Measurements from ENCODE around the gene KCNAB3. TPM values are rescaled to one million over a fixed set of nuclear protein-coding genes. Genes with fewer than 3 reads are reported as not detected.
A peak's percentile ranks its signal among the peaks of the same experiment; 100 is the strongest.

The KCNAB3 gene
- total RNA-seq, 1 experiment from 2014 or later, result 0.45 TPM

GRCh38 chr17:7930841-7931631 lies 1.4 kb upstream of the KCNAB3 start:
- DNase-seq (ENCODE audit: low read depth in 1 of 2, low spot score in 2 of 2), result no peak
- peaks cover 13% of the 10 kb centered on the region for H3K4me1 ChIP-seq (replicated peaks)

GRCh38 chr17:7927596-7927995 lies 2.1 kb downstream of the KCNAB3 start:
- H3K27ac ChIP-seq, result no peak overlapping the region
- peaks cover 15% of the 10 kb centered on the region for H3K36me3 ChIP-seq
- no peak overlapping the region for H3K4me3 ChIP-seq
- H3K4me1 ChIP-seq (replicated peaks), result peaks cover 10% of the 10 kb centered on the region
- no peaks in the 10 kb centered on the region for H3K9me3 ChIP-seq (replicated peaks)
- no peaks in the 10 kb centered on the region for H3K27me3 ChIP-seq (replicated peaks)
- no peak for DNase-seq (ENCODE audit: low read depth in 1 of 2, low spot score in 2 of 2)

More at GRCh38 chr17:7930841-7931631, 1.4 kb upstream of the KCNAB3 start:
- no peaks in the 10 kb centered on the region for H3K9me3 ChIP-seq (replicated peaks)
- no peak overlapping the region for H3K27ac ChIP-seq
- H3K27me3 ChIP-seq (replicated peaks), result no peaks in the 10 kb centered on the region
- H3K36me3 ChIP-seq, result peaks cover 39% of the 10 kb centered on the region
- H3K4me3 ChIP-seq, result peak overlapping the region; percentile 84

GRCh38 chr17:7922845-7923628 lies 6.6 kb downstream of the KCNAB3 start:
- H3K36me3 ChIP-seq, result no peaks in the 10 kb centered on the region
- DNase-seq (ENCODE audit: low read depth in 1 of 2, low spot score in 2 of 2), result peak; percentile 25 to 62
- peaks cover 10% of the 10 kb centered on the region for H3K4me1 ChIP-seq (replicated peaks)
- H3K27ac ChIP-seq, result no peak overlapping the region
- no peaks in the 10 kb centered on the region for H3K9me3 ChIP-seq (replicated peaks)
- H3K4me3 ChIP-seq, result peak overlapping the region; percentile 20
- H3K27me3 ChIP-seq (replicated peaks), result no peaks in the 10 kb centered on the region

- Histone ChIP-seq H3K36me3 (no peaks in the 10 kb centered on the region), H3K27ac (no peak overlapping the region), H3K4me3 (peak overlapping the region; percentile 20; the same call in 1 of the 2 replicates), H3K27me3 (replicated peaks) (no peaks in the 10 kb centered on the region), H3K4me1 (replicated peaks) (peaks cover 10% of the 10 kb centered on the region), H3K9me3 (replicated peaks) (no peaks in the 10 kb centered on the region)
- DNase-seq (ENCODE audit: low read depth in 1 of 2, low spot score in 2 of 2), result no peak
Measured at GRCh38 chr17:7922269-7922844, 7.3 kb downstream of the KCNAB3 start.

GRCh38 chr17:7916808-7917207 lies 12.8 kb downstream of the KCNAB3 start:
- H3K4me3 ChIP-seq, result no peak overlapping the region
- H3K27me3 ChIP-seq (replicated peaks), result no peaks in the 10 kb centered on the region
- peaks cover 16% of the 10 kb centered on the region for H3K4me1 ChIP-seq (replicated peaks)
- peaks cover 11% of the 10 kb centered on the region for H3K36me3 ChIP-seq
- no peak for DNase-seq (ENCODE audit: low read depth in 1 of 2, low spot score in 2 of 2)
- no peak overlapping the region for H3K27ac ChIP-seq
- H3K9me3 ChIP-seq (replicated peaks), result peaks cover 4% of the 10 kb centered on the region

- H3K27ac ChIP-seq, result peak overlapping the region; percentile 45; the same call in 1 of the 2 replicates
- H3K27me3 ChIP-seq (replicated peaks), result no peaks in the 10 kb centered on the region
- DNase-seq (ENCODE audit: low read depth in 1 of 2, low spot score in 2 of 2), result no peak
- peaks cover 4% of the 10 kb centered on the region for H3K9me3 ChIP-seq (replicated peaks)
- peaks cover 16% of the 10 kb centered on the region for H3K4me1 ChIP-seq (replicated peaks)
- H3K4me3 ChIP-seq, result peak overlapping the region; percentile 42
- peaks cover 16% of the 10 kb centered on the region for H3K36me3 ChIP-seq
Measured at GRCh38 chr17:7916385-7916682, 13.3 kb downstream of the KCNAB3 start.

GRCh38 chr17:7915611-7916384 lies 13.9 kb downstream of the KCNAB3 start, which contains the start of gene RNF227:
RNF227 (minus strand) TSS chr17:7916289; CDS start chr17:7916195, 94 bp downstream.
- peak within 1 kb of the TSS; percentile 42 for H3K4me3 ChIP-seq
- peaks cover 21% of the 10 kb centered on the region for H3K36me3 ChIP-seq
- peak; percentile 91 to 94 for DNase-seq (ENCODE audit: low read depth in 1 of 2, low spot score in 2 of 2)
- H3K4me1 ChIP-seq (replicated peaks), result peaks cover 16% of the 10 kb centered on the region
- H3K27ac ChIP-seq, result peak within 1 kb of the TSS; percentile 45; the same call in 1 of the 2 replicates
- no peaks in the 10 kb centered on the region for H3K27me3 ChIP-seq (replicated peaks)
- H3K9me3 ChIP-seq (replicated peaks), result peaks cover 4% of the 10 kb centered on the region

- DNase-seq (ENCODE audit: low read depth in 1 of 2, low spot score in 2 of 2), result no peak
- peaks cover 4% of the 10 kb centered on the region for H3K9me3 ChIP-seq (replicated peaks)
- H3K36me3 ChIP-seq, result peaks cover 28% of the 10 kb centered on the region
- H3K4me1 ChIP-seq (replicated peaks), result peaks cover 16% of the 10 kb centered on the region
- H3K27me3 ChIP-seq (replicated peaks), result no peaks in the 10 kb centered on the region
- H3K27ac ChIP-seq, result no peak overlapping the region
- peak overlapping the region; percentile 42 for H3K4me3 ChIP-seq
Measured at GRCh38 chr17:7915179-7915610, 14.5 kb downstream of the KCNAB3 start.

- H3K27me3 ChIP-seq (replicated peaks), result no peaks in the 10 kb centered on the region
- H3K27ac ChIP-seq, result no peak overlapping the region
- peak in 1 of 2 experiments; percentile 37 for DNase-seq (ENCODE audit: low read depth in 1 of 2, low spot score in 2 of 2)
- H3K36me3 ChIP-seq, result peaks cover 49% of the 10 kb centered on the region
- H3K4me3 ChIP-seq, result no peak overlapping the region
- H3K9me3 ChIP-seq (replicated peaks), result peaks cover 4% of the 10 kb centered on the region
- peaks cover 16% of the 10 kb centered on the region for H3K4me1 ChIP-seq (replicated peaks)
Measured at GRCh38 chr17:7912927-7913524, 16.6 kb downstream of the KCNAB3 start.

GRCh38 chr17:7911116-7911515 lies 18.5 kb downstream of the KCNAB3 start:
- Histone ChIP-seq H3K4me1 (replicated peaks) (peaks cover 11% of the 10 kb centered on the region), H3K27ac (no peak overlapping the region), H3K9me3 (replicated peaks) (peaks cover 2% of the 10 kb centered on the region), H3K36me3 (peaks cover 68% of the 10 kb centered on the region), H3K4me3 (no peak overlapping the region), H3K27me3 (replicated peaks) (no peaks in the 10 kb centered on the region)
- no peak for DNase-seq (ENCODE audit: low read depth in 1 of 2, low spot score in 2 of 2)

- Histone ChIP-seq H3K36me3 (peaks cover 72% of the 10 kb centered on the region), H3K27ac (no peak overlapping the region), H3K4me3 (no peak overlapping the region), H3K27me3 (replicated peaks) (no peaks in the 10 kb centered on the region), H3K9me3 (replicated peaks) (no peaks in the 10 kb centered on the region), H3K4me1 (replicated peaks) (peaks cover 7% of the 10 kb centered on the region)
- DNase-seq (ENCODE audit: low read depth in 1 of 2, low spot score in 2 of 2), result no peak
Measured at GRCh38 chr17:7910711-7911110, 18.9 kb downstream of the KCNAB3 start.

GRCh38 chr17:7910281-7910680 lies 19.4 kb downstream of the KCNAB3 start:
- no peak for DNase-seq (ENCODE audit: low read depth in 1 of 2, low spot score in 2 of 2)

GRCh38 chr17:7909089-7909488 lies 20.6 kb downstream of the KCNAB3 start:
- Histone ChIP-seq H3K27ac (no peak overlapping the region), H3K4me1 (replicated peaks) (no peaks in the 10 kb centered on the region), H3K4me3 (no peak overlapping the region), H3K27me3 (replicated peaks) (no peaks in the 10 kb centered on the region), H3K36me3 (peaks cover 89% of the 10 kb centered on the region), H3K9me3 (replicated peaks) (no peaks in the 10 kb centered on the region)
- no peak for DNase-seq (ENCODE audit: low read depth in 1 of 2, low spot score in 2 of 2)

More at GRCh38 chr17:7910281-7910680, 19.4 kb downstream of the KCNAB3 start:
- Histone ChIP-seq H3K4me3 (no peak overlapping the region), H3K4me1 (replicated peaks) (peaks cover 3% of the 10 kb centered on the region), H3K27ac (no peak overlapping the region), H3K27me3 (replicated peaks) (no peaks in the 10 kb centered on the region), H3K36me3 (peaks cover 77% of the 10 kb centered on the region), H3K9me3 (replicated peaks) (no peaks in the 10 kb centered on the region)
